ENCODE measurements around the gene PRAMEF12.
"Not testable (repeated sequence)": the region's sequence is repeated elsewhere in the genome, so short reads cannot be mapped to it uniquely, and the experiment has no call there.

Gene PRAMEF12

DNA sequence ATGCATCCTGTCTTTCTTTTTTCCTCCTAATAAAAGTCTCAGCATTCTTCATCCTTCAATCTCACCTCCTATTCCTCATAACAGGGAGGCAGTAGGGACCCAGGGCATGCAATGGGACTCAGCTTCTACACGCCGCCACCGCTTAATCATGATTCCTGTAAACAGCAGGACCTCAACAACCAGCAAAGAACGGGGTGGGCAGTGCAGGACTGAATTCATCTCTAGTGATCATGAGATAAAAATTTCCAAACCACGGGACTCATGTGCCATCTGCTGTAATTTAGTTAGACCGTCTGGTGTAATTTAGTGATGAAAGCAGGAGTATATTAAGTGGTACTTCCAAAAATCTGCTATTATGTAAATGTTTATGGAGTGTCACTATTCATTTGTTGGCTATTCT is 5.4 kb downstream of the PRAMEF12 start:
- Mint-ChIP-seq H3K9me3 (peaks cover 0 to 2% of the 10 kb centered on the region in 2 donors), H3K27ac (no peak overlapping the region), H3K4me1 (no peaks in the 10 kb centered on the region), H3K27me3 (peaks cover 9 to 12% of the 10 kb centered on the region in 2 donors), H3K36me3 (no peaks in the 10 kb centered on the region), H3K4me3 (no peak overlapping the region)
- DNase-seq = no peak
- no peak for ATAC-seq (replicated peaks)

DNA sequence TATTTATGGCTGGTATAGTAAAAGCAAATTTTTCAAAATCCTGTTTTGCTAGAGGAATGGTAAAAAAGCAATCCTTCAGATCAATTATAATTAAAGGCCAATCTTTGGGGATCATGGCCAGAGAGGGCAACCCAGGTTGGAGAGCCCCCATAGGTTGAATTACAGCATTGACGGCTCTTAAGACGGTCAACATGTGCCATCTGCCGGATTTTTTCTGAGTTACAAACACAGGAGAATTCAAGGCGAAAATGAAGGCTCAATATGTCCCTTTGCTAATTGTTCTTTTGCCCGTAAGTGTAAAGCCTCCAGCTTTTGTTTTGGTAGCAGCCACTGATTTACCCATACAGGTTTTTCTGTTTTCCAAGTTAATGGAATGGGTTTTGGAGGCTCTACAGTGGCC is 8.0 kb downstream of the PRAMEF12 start:
- DNase-seq; H3K4me1 Mint-ChIP-seq; H3K36me3 Mint-ChIP-seq; H3K27me3 Mint-ChIP-seq; H3K4me3 Mint-ChIP-seq; ATAC-seq (replicated peaks); H3K27ac Mint-ChIP-seq: not testable (repeated sequence)
- peaks cover 7 to 13% of the 10 kb centered on the region in 2 donors for H3K9me3 Mint-ChIP-seq

DNA sequence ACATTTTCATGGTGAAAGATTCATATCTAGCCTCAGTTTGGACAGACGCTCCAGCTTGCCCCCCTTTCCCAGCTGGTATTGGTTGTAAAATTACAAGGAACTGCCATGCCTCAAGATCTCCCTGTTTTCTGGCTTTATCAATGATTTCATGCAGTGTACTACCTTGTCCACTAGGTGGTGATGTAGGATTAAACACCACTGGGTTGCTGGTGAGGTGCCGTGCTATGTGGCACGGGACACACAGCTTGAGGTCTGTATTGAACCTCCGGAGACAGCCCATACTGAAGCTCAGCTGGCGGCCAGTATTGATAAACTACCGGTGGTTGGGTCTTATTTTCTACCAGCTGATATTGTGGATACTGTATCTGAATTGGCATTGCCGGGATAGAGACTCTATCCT is 10.2 kb downstream of the PRAMEF12 start:
- not testable (repeated sequence) for H3K4me3 Mint-ChIP-seq; DNase-seq; ATAC-seq (replicated peaks); H3K4me1 Mint-ChIP-seq; H3K27ac Mint-ChIP-seq; H3K27me3 Mint-ChIP-seq; H3K36me3 Mint-ChIP-seq
- H3K9me3 Mint-ChIP-seq = peaks cover 7 to 16% of the 10 kb centered on the region in 2 donors

DNA sequence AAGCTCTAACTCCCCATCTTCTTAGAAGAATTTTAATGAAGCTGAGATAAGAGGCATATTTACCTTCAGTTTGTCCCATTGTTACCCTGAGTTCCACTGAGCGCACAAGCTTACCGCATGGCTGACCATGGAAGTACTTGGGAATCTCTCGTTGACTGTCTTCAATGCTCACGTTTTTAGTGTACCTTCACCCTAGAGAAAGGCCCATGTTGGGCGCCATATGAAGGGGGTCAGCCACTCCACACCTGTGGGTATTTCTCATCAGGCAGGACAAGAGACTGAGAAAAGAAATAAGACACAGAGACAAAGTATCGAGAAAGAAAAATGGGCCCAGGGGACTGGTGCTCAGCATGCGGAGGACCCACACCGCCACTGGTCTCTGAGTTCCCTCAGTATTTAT is 11.2 kb downstream of the PRAMEF12 start:
- not testable (repeated sequence) for H3K36me3 Mint-ChIP-seq; H3K27ac Mint-ChIP-seq; DNase-seq; H3K27me3 Mint-ChIP-seq; H3K4me3 Mint-ChIP-seq; H3K4me1 Mint-ChIP-seq; ATAC-seq (replicated peaks)
- peaks cover 7 to 16% of the 10 kb centered on the region in 2 donors for H3K9me3 Mint-ChIP-seq

DNA sequence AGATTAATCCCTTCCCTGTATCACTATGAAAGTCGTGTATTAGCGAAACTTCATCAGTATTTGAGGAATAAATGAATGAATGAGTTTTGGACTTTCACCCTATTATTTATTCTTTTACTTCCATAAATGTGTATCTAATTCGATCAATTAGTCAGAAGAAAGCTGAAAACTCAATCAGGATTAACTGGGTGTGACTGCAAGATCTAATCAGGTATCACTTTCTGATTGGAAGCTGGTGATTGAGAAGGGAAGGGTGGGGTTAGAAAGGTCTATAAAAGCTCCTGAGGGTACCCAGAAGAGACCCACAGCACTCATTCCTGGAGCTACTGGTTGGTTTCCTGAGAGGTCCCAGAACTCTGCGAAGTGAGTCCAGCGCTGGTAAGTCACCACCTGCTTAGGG is 17.6 kb downstream of the PRAMEF12 start, which contains the start of gene PRAMEF1:
Gene PRAMEF1, plus strand, starts transcription at position 301 of the 400 bp plus-strand sequence. CDS start 1,831 bp downstream, outside the sequence.
- not testable (repeated sequence) for H3K9me3 Mint-ChIP-seq; H3K27ac Mint-ChIP-seq; H3K4me3 Mint-ChIP-seq; H3K4me1 Mint-ChIP-seq; H3K27me3 Mint-ChIP-seq; DNase-seq; ATAC-seq (replicated peaks); H3K36me3 Mint-ChIP-seq

DNA sequence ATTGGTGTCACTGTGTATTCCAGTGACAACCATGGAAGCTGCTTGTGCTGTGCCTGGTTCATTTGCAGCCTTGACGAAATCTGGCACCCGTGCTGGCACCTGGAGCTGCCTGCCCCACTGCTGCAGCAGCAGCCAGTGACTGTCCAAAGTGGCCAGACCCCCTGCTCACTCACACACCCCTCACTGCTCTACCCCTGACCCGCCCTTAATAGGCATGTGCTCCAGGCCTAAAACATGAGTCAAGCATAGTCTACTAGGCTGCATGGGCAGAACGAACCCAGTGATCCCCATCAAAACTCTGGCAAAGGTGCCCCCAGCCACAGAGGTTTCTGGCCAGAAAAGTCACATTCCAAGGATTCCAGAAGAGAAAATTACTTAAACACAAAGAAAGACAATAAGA is 25.4 kb downstream of the PRAMEF12 start:
- H3K9me3 Mint-ChIP-seq = peaks cover 0 to 5% of the 10 kb centered on the region in 2 donors
- H3K36me3 Mint-ChIP-seq = no peaks in the 10 kb centered on the region
- H3K27me3 Mint-ChIP-seq = peaks cover 0 to 6% of the 10 kb centered on the region in 2 donors
- no peak for DNase-seq
- no peak for ATAC-seq (replicated peaks)
- H3K27ac Mint-ChIP-seq = no peak overlapping the region
- no peak overlapping the region for H3K4me3 Mint-ChIP-seq
- no peaks in the 10 kb centered on the region for H3K4me1 Mint-ChIP-seq

DNA sequence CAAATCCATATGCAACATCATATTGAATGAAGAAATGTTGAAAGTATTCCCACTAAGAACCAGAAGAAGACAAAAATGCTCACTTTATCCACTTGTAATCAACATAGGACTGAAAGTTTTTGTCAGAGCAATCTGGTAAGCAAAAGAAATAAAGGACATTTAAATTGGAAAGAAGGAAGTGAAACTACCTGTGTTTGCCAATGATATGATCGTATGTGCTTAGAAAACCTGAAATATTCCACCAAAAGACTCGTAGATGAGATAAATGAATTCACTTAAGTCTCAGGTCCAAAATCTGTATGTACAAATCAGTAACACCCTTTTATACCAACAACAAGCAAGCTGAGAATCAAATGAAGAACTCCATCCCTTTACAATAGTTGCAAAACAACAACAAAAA is 26.2 kb downstream of the PRAMEF12 start:
- Mint-ChIP-seq H3K4me1 (no peaks in the 10 kb centered on the region), H3K4me3 (no peak overlapping the region), H3K27me3 (peaks cover 4 to 6% of the 10 kb centered on the region in 2 donors), H3K27ac (no peak overlapping the region), H3K36me3 (peaks cover 0 to 1% of the 10 kb centered on the region in 2 donors), H3K9me3 (peaks cover 2 to 9% of the 10 kb centered on the region in 2 donors)
- DNase-seq = no peak
- ATAC-seq (replicated peaks) = no peak

DNA sequence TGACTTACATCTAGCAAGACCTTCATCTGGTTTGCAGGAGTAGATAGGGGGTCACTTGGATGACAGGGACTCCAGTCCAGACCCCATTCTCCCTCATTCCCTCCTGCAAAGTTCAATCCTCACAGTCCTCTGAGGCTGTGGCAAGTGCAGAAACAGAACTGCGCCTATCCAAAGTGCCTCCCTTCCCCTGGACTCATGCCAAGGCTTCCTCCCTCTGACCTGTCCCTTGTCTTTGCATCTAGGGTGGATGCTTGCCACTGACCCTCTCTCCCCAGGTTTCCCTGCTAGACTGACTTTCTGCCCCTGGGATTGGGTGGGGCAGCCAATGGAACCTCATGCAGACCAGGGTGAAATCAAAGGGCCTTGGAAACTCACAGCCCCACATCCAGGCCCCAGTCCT is 36.4 kb downstream of the PRAMEF12 start:
- DNase-seq (no peak), ATAC-seq (replicated peaks) (no peak)
- Mint-ChIP-seq H3K27me3 (peaks cover 10 to 33% of the 10 kb centered on the region in 2 donors), H3K9me3 (peaks cover 10 to 12% of the 10 kb centered on the region in 2 donors), H3K27ac (no peak overlapping the region), H3K36me3 (no peaks in the 10 kb centered on the region), H3K4me1 (peaks cover 0 to 2% of the 10 kb centered on the region in 2 donors), H3K4me3 (no peak overlapping the region)

DNA sequence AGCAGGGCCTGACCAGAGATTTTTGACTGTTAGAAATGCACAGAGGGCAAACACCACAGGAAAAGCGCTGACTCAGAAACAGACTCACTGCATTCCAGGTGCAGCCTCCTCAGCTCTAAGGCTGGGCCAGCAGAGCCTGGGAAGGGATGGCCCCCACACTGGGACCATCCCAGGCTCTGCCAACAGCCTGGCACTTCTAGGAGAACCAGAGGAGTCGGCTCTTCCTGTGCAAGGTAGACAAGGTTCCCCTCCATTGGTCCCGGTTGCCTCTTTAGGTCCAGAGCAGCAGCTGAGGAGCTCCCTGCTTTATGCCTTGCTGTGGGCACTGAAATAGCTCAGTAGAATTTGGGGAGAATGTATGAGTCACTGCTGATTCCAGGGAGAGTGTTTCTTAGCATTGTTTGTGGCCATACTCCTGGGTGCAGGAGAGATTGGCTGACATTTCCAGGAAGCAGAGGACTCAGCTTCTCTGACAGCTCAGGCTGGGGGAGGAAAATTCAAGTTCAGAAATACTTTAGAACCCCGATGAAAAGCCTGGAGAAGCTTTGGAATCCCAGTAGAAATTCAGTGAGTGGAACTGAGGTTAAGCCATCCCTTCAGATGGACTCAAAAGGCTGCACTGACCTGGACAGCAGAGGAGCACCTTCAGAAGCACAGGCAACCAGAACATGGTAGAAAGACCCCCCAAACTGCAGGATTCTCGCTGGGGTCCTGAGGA is 37.3 kb downstream of the PRAMEF12 start:
- H3K27me3 Mint-ChIP-seq = peaks cover 10 to 27% of the 10 kb centered on the region in 2 donors
- H3K4me3 Mint-ChIP-seq = no peak overlapping the region
- H3K36me3 Mint-ChIP-seq = no peaks in the 10 kb centered on the region
- no peak overlapping the region for H3K27ac Mint-ChIP-seq
- H3K4me1 Mint-ChIP-seq = peaks cover 0 to 2% of the 10 kb centered on the region in 2 donors
- DNase-seq (no peak), ATAC-seq (replicated peaks) (no peak)
- peaks cover 6 to 8% of the 10 kb centered on the region in 2 donors for H3K9me3 Mint-ChIP-seq

DNA sequence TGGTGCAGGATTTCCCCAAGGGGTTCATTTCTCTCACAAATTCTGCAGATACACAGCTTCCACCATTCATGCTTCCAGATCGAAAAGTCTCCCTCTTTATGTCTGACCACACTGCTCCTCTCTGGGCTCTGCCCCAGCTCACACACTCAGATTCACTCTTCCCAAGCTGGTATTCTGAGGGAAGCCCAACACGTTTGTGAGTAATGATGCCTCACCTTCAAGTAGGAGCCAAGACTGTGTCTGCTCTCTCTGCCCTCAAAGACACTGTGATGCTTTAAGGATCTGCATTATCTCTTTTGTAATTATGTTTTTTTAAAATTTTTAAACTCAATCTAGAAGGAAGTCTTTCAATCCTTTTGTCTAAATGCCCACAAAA is 37.9 kb downstream of the PRAMEF12 start:
- no peak for ATAC-seq (replicated peaks)
- DNase-seq = no peak
- Mint-ChIP-seq H3K36me3 (no peaks in the 10 kb centered on the region), H3K4me3 (no peak overlapping the region), H3K27me3 (peaks cover 10 to 27% of the 10 kb centered on the region in 2 donors), H3K4me1 (peaks cover 0 to 2% of the 10 kb centered on the region in 2 donors), H3K27ac (peak overlapping the region; percentile 53), H3K9me3 (peaks cover 6 to 8% of the 10 kb centered on the region in 2 donors)

DNA sequence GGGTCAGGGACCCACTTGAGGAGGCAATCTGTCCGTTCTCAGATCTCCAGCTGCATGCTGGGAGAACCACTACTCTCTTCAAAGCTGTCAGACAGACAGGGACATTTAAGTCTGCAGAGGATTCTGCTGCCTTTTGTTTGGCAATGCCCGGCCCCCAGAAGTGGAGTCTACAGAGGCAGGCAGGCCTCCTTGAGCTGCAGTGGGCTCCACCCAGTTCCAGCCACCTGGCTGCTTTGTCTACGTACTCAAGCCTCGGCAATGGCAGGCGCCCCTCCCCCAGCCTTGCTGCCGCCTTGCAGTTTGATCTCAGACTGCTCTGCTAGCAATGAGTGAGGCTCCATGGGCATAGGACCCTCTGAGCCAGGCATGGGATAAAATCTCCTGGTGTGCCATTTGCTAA is 45.5 kb downstream of the PRAMEF12 start:
- not testable (repeated sequence) for H3K27me3 Mint-ChIP-seq; DNase-seq; H3K4me1 Mint-ChIP-seq; H3K9me3 Mint-ChIP-seq; ATAC-seq (replicated peaks); H3K36me3 Mint-ChIP-seq; H3K27ac Mint-ChIP-seq; H3K4me3 Mint-ChIP-seq
